KMS-11 (cell line): ENCODE measurements around the gene DACH2.
A peak's percentile ranks its signal among the peaks of the same experiment; 100 is the strongest.

Source experiments
- H2AFZ ChIP-seq: fragments of 200-600 bp; sonication (generic); 2 replicates; pipeline ENCODE4 v1.6.1; 2016; ENCODE audit warnings: antibody characterized with exemption, mixed run types, low read depth
- H3K27ac ChIP-seq: fragments of 200-600 bp; sonication (generic); 2 replicates; pipeline ENCODE4 v1.6.1; 2016; ENCODE audit warnings: mild to moderate bottlenecking, mixed run types
- H3K27me3 ChIP-seq: fragments of 200-600 bp; sonication (generic); 2 replicates; pipeline ENCODE4 v1.6.1; 2017; ENCODE audit warnings: mild to moderate bottlenecking, low read depth, mixed run types, moderate library complexity; ENCODE audit not compliant: insufficient read depth
- H3K36me3 ChIP-seq: fragments of 200-600 bp; sonication (generic); 2 replicates; pipeline ENCODE4 v1.6.1; 2017; ENCODE audit warnings: mild to moderate bottlenecking, mixed run types; ENCODE audit not compliant: insufficient read depth
- H3K4me1 ChIP-seq: fragments of 200-600 bp; sonication (generic); 2 replicates; pipeline ENCODE4 v1.6.1; 2016; ENCODE audit warnings: mild to moderate bottlenecking, low read depth, mixed run types; ENCODE audit not compliant: poor library complexity, severe bottlenecking
- H3K4me2 ChIP-seq: fragments of 200-600 bp; sonication (generic); 2 replicates; pipeline ENCODE4 v1.7.0; 2016; ENCODE audit warnings: mild to moderate bottlenecking, mixed run types
- H3K4me3 ChIP-seq: fragments of 200-600 bp; sonication (generic); IDR thresholded peaks from 2 replicates; pipeline ENCODE4 v1.6.1; 2017; ENCODE audit warnings: low read depth, low read length, mixed read lengths; ENCODE audit not compliant: insufficient read depth
- H3K79me2 ChIP-seq: fragments of 200-600 bp; sonication (generic); 2 replicates; pipeline ENCODE4 v1.6.1; 2016; ENCODE audit warnings: low read depth, mixed run types; ENCODE audit not compliant: insufficient read depth
- H3K9ac ChIP-seq: fragments of 200-600 bp; sonication (generic); 2 replicates; pipeline ENCODE4 v1.6.1; 2016; ENCODE audit warnings: mild to moderate bottlenecking, mixed run types
- H4K20me1 ChIP-seq: fragments of 200-600 bp; sonication (generic); 2 replicates; pipeline ENCODE4 v1.6.1; 2016; ENCODE audit warnings: mild to moderate bottlenecking, mixed run types; ENCODE audit not compliant: insufficient read depth
- TF ChIP-seq, protein P1 (sequence below): fragments of 200-600 bp; sonication (generic); conservative IDR thresholded peaks from 2 replicates; pipeline ENCODE4 v1.6.1; 2017; ENCODE audit warnings: low read depth, mild to moderate bottlenecking, antibody characterized with exemption, low read length, moderate library complexity, mixed read lengths

DACH2 gene

DNA sequence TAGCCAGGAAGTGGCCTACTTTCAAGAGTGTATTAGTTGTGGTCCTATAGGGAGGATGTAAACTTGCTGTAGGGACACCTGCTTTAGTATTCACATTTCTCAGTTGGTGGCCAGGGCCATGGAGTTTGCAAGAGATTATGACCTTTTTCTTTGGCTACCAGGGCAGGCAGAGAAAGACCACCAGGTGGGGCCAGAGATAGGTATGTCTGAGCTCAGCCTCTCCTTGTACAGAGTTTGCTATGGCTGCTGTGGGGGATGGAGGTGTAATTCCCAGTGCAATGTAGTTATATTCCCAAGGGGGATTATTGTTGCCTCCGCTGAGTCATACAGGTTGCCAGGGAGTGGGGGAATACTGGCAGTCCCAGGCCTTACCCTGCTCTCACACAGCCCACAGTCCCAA, 26.3 kb upstream of the DACH2 start:
- H3K79me2 ChIP-seq = no peaks in the 10 kb centered on the region
- peaks cover 4% of the 10 kb centered on the region for H3K4me1 ChIP-seq
- no peaks in the 10 kb centered on the region for H3K36me3 ChIP-seq
- no peaks in the 10 kb centered on the region for H3K27me3 ChIP-seq
- H3K4me3 ChIP-seq = no peak overlapping the region
- no peak overlapping the region for H3K9ac ChIP-seq
- H3K4me2 ChIP-seq = no peak overlapping the region
- H4K20me1 ChIP-seq = no peaks in the 10 kb centered on the region
- TF ChIP-seq, protein P1, sequence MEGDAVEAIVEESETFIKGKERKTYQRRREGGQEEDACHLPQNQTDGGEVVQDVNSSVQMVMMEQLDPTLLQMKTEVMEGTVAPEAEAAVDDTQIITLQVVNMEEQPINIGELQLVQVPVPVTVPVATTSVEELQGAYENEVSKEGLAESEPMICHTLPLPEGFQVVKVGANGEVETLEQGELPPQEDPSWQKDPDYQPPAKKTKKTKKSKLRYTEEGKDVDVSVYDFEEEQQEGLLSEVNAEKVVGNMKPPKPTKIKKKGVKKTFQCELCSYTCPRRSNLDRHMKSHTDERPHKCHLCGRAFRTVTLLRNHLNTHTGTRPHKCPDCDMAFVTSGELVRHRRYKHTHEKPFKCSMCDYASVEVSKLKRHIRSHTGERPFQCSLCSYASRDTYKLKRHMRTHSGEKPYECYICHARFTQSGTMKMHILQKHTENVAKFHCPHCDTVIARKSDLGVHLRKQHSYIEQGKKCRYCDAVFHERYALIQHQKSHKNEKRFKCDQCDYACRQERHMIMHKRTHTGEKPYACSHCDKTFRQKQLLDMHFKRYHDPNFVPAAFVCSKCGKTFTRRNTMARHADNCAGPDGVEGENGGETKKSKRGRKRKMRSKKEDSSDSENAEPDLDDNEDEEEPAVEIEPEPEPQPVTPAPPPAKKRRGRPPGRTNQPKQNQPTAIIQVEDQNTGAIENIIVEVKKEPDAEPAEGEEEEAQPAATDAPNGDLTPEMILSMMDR = no peak
- H2AFZ ChIP-seq = no peak overlapping the region
- H3K27ac ChIP-seq = no peak overlapping the region

DNA sequence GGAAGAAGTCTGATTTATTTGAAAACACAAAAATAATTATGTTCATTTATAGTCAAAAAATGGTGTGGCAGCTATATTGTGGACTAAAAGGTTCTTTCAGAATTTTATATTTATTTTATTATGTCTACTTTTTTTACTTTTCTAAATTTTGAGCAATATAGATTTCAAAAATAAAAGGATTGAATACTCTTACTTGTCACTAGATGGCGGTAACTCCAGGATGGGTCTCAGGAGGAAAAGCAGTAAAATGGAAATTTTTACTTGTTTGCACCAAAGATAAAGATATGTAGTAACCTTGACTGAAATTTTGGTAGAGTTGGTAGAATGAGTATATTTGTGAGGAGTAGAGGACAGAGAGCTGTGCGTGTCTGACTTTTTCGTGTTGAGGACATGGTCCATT, 14.5 kb upstream of the DACH2 start:
- Histone ChIP-seq H3K4me3 (no peak overlapping the region), H2AFZ (no peak overlapping the region), H3K27ac (no peak overlapping the region), H3K9ac (no peak overlapping the region), H4K20me1 (no peaks in the 10 kb centered on the region), H3K27me3 (no peaks in the 10 kb centered on the region), H3K79me2 (no peaks in the 10 kb centered on the region), H3K4me1 (no peaks in the 10 kb centered on the region), H3K4me2 (no peak overlapping the region), H3K36me3 (no peaks in the 10 kb centered on the region)
- TF ChIP-seq, protein P1 = peak; percentile 42; the same call in 1 of the 2 replicates

DNA sequence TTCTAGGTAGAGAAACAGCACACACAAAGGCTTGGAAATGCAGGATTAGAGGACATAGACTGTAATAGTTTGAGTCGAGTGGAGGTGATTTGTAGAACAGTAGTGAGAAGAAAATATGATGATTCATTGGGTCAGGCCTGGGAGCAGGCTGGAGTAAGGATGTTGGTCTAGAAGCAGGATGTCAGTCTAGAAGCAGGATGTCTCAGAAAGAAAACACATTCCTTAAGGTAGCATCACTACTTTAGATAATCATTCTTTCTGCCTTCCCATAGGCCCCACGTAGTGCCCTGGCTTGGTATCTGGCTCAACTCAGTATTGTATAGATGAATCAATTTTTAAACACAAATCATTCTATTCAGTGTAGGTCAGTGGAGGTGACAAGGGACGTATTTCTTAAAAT, 11.2 kb upstream of the DACH2 start:
- Histone ChIP-seq H3K4me1 (no peaks in the 10 kb centered on the region), H3K4me2 (no peak overlapping the region), H3K27ac (no peak overlapping the region), H3K79me2 (no peaks in the 10 kb centered on the region), H4K20me1 (no peaks in the 10 kb centered on the region), H2AFZ (no peak overlapping the region), H3K9ac (no peak overlapping the region), H3K36me3 (no peaks in the 10 kb centered on the region), H3K4me3 (no peak overlapping the region), H3K27me3 (no peaks in the 10 kb centered on the region)
- TF ChIP-seq, protein P1 = no peak

DNA sequence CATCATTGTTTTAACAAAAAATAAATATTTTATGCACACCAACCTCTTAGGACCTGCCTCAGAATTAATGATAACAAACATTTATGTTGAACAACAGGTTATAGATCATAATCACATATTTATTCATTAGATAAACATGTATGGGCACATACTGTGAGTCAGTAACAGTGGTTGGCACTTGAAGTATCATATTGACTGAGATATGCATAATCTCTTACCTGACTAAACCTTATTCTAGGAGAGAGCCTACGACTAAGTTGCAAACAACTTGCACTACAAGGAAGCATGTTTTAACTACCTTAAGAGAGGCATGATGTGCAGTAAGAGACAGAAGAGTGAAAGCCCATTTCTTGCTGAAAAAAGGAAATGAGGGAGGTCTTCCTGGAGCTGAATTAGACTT, 6.5 kb upstream of the DACH2 start:
- Histone ChIP-seq H3K27me3 (no peaks in the 10 kb centered on the region), H2AFZ (no peak overlapping the region), H3K4me3 (no peak overlapping the region), H3K4me2 (no peak overlapping the region), H3K79me2 (no peaks in the 10 kb centered on the region), H3K27ac (no peak overlapping the region), H3K36me3 (no peaks in the 10 kb centered on the region), H3K4me1 (no peaks in the 10 kb centered on the region), H4K20me1 (no peaks in the 10 kb centered on the region), H3K9ac (no peak overlapping the region)
- TF ChIP-seq, protein P1 = no peak
